Activated naive CD4-positive, alpha-beta T cell (primary cell): Measurements from ENCODE around the gene VASN.
A peak's percentile ranks its signal among the peaks of the same experiment; 100 is the strongest.

ENCODE experiments used
- DNase-seq, 4 experiments: peaks; one replicate each; lab custom pipeline; 2025; lab: John Stamatoyannopoulos, UW

The VASN gene

GRCh38 chr16:4426021-4426684 is 54.5 kb downstream of the VASN start:
- DNase-seq, result peak in 1 of 4 experiments; percentile 66

- DNase-seq, result no peak
Observed at GRCh38 chr16:4426722-4427372, 55.2 kb downstream of the VASN start.

- DNase-seq, result no peak
Observed at GRCh38 chr16:4428500-4428899, 56.9 kb downstream of the VASN start.

GRCh38 chr16:4431023-4431422 is 59.4 kb downstream of the VASN start:
- no peak for DNase-seq
